Mesendoderm (in vitro differentiated cells): ENCODE results near the gene ATXN2. TPM values are rescaled to one million over a fixed set of nuclear protein-coding genes. Genes with fewer than 3 reads are reported as not detected.
A peak's percentile ranks its signal among the peaks of the same experiment; 100 is the strongest.

ENCODE experiments used
- DNase-seq: peaks from one replicate; pipeline ENCODE4 v3.0.0; 2013
- H2AK5ac ChIP-seq: 2 replicates; pipeline ENCODE4 v1.6.1; 2013; ENCODE audit warnings: low read length, inconsistent platforms
- H2BK120ac ChIP-seq: 2 replicates; pipeline ENCODE4 v1.6.1; 2013; ENCODE audit warnings: low read depth, mild to moderate bottlenecking, low read length, moderate library complexity, mixed read lengths
- H2BK15ac ChIP-seq: replicated peaks from 2 replicates; pipeline ENCODE4 v1.6.1; 2013; ENCODE audit warnings: low read depth, mild to moderate bottlenecking, moderate library complexity
- H2BK5ac ChIP-seq: 2 replicates; pipeline ENCODE4 v1.6.1; 2013; ENCODE audit warnings: low read length, inconsistent platforms
- H3K18ac ChIP-seq: 2 replicates; pipeline ENCODE4 v1.6.1; 2013; ENCODE audit warnings: mild to moderate bottlenecking, low read length, mixed read lengths
- H3K23ac ChIP-seq: one replicate; pipeline ENCODE4 v1.6.1; 2013; ENCODE audit warnings: low read length
- H3K27ac ChIP-seq: 2 replicates; pipeline ENCODE4 v1.5.1; 2013; ENCODE audit warnings: low read depth, mild to moderate bottlenecking, inconsistent platforms, low read length, moderate library complexity
- H3K27me3 ChIP-seq: 2 replicates; pipeline ENCODE4 v1.6.1; 2013; ENCODE audit warnings: low read length, control low read depth, mild to moderate bottlenecking, inconsistent platforms; ENCODE audit not compliant: insufficient read depth, poor library complexity
- H3K36me3 ChIP-seq: 2 replicates; pipeline ENCODE4 v1.6.1; 2013; ENCODE audit warnings: low read length, inconsistent platforms; ENCODE audit not compliant: control insufficient read depth, insufficient read depth
- H3K4ac ChIP-seq: one replicate; pipeline ENCODE4 v1.6.1; 2013; ENCODE audit warnings: low read depth, mild to moderate bottlenecking, low read length, moderate library complexity
- H3K4me1 ChIP-seq: 2 replicates; pipeline ENCODE4 v1.6.1; 2013; ENCODE audit warnings: low read depth, low read length, inconsistent platforms; ENCODE audit not compliant: control insufficient read depth
- H3K4me2 ChIP-seq: 2 replicates; pipeline ENCODE4 v1.6.1; 2013; ENCODE audit warnings: low read length
- H3K4me3 ChIP-seq: 2 replicates; pipeline ENCODE4 v1.5.1; 2013; ENCODE audit warnings: mild to moderate bottlenecking, low read length
- H3K56ac ChIP-seq: one replicate; pipeline ENCODE4 v1.6.1; 2013; ENCODE audit warnings: low read length
- H3K79me1 ChIP-seq: 2 replicates; pipeline ENCODE4 v1.6.1; 2013; ENCODE audit warnings: low read length, inconsistent platforms
- H3K79me2 ChIP-seq: 2 replicates; pipeline ENCODE4 v1.6.1; 2013; ENCODE audit warnings: mild to moderate bottlenecking, low read length; ENCODE audit not compliant: control insufficient read depth, insufficient read depth
- H3K9ac ChIP-seq: 2 replicates; pipeline ENCODE4 v1.6.1; 2013; ENCODE audit warnings: low read length, inconsistent platforms
- H4K5ac ChIP-seq: one replicate; pipeline ENCODE4 v1.6.1; 2013; ENCODE audit warnings: low read length
- H4K8ac ChIP-seq: one replicate; pipeline ENCODE4 v1.6.1; 2013; ENCODE audit warnings: low read depth, mild to moderate bottlenecking, control low read depth, low read length, moderate library complexity
- WGBS: extraction: QIAGEN DNeasy Blood & Tissue Kit; methylation state at CpG from one replicate; pipeline ENCODE4 v1.1.7; 2013; ENCODE audit warnings: low lambda C conversion rate, missing lambda C conversion rate; ENCODE audit not compliant: insufficient coverage; ENCODE audit errors: extremely low coverage; 5-methylcytosine and 5-hydroxymethylcytosine counted together
- polyA plus RNA-seq, 2 experiments: library from polyadenylated mRNA; stranded (reverse); fragments of 200-250 nt; gene quantifications; one replicate each; pipeline ENCODE4 v1.2.3, GENCODE V29; 2013

Gene ATXN2
- 37.5 TPM for polyA plus RNA-seq (2013, experiment 1 of 2)
- polyA plus RNA-seq (2013, experiment 2 of 2): 37.8 TPM

GRCh38 chr12:111598637-111599452 lies at the start of gene ATXN2:
TSS of gene ATXN2 (minus strand) at chr12:111599315. CDS start at chr12:111599034, 281 bp downstream.
- no CpG with 5 or more reads among the region's 119 CpGs for WGBS
- peak within 1 kb of the TSS; percentile 99 for H3K27ac ChIP-seq
- no peak within 1 kb of the TSS for H2BK15ac ChIP-seq
- H3K4ac ChIP-seq: peak within 1 kb of the TSS; percentile 94
- H3K27me3 ChIP-seq: no peaks in the 10 kb centered on the region
- no peaks in the 10 kb centered on the region for H3K36me3 ChIP-seq
- peak within 1 kb of the TSS; percentile 22 for H2AK5ac ChIP-seq
- no peaks in the 10 kb centered on the region for H3K4me1 ChIP-seq
- peaks cover 2% of the 10 kb centered on the region for H3K79me1 ChIP-seq
- peak within 1 kb of the TSS; percentile 45 for H3K23ac ChIP-seq
- peak within 1 kb of the TSS; percentile 96 for H2BK120ac ChIP-seq
- peak within 1 kb of the TSS; percentile 96 for H3K9ac ChIP-seq
- peak within 1 kb of the TSS; percentile 99 for H3K4me2 ChIP-seq
- peak within 1 kb of the TSS; percentile 99 for H3K18ac ChIP-seq
- peak within 1 kb of the TSS; percentile 56 for H4K5ac ChIP-seq
- peaks cover 38% of the 10 kb centered on the region for H3K79me2 ChIP-seq
- peak within 1 kb of the TSS; percentile 78 for H4K8ac ChIP-seq
- DNase-seq: no peak
- peak within 1 kb of the TSS; percentile 97 for H3K4me3 ChIP-seq
- H3K56ac ChIP-seq: peak within 1 kb of the TSS; percentile 99
- H2BK5ac ChIP-seq: peak within 1 kb of the TSS; percentile 100

- Histone ChIP-seq H3K56ac (no peak overlapping the region), H3K18ac (no peak overlapping the region), H3K9ac (no peak overlapping the region), H3K27me3 (no peaks in the 10 kb centered on the region), H3K36me3 (peaks cover 10% of the 10 kb centered on the region), H2BK15ac (no peak overlapping the region), H3K79me2 (no peaks in the 10 kb centered on the region), H3K4me2 (no peak overlapping the region), H3K27ac (no peak overlapping the region), H3K4me3 (no peak overlapping the region), H3K4ac (no peak overlapping the region), H3K79me1 (no peaks in the 10 kb centered on the region), H2AK5ac (no peak overlapping the region), H3K4me1 (no peaks in the 10 kb centered on the region), H3K23ac (no peak overlapping the region), H4K5ac (no peak overlapping the region), H4K8ac (no peak overlapping the region), H2BK120ac (no peak overlapping the region), H2BK5ac (no peak overlapping the region)
- DNase-seq: peak; percentile 17
- no CpG with 5 or more reads among the region's 5 CpGs for WGBS
Observed at GRCh38 chr12:111645433-111645832, 46.3 kb upstream of the ATXN2 start.

- no peak overlapping the region for H3K4ac ChIP-seq
- no peak overlapping the region for H4K5ac ChIP-seq
- H3K27me3 ChIP-seq: no peaks in the 10 kb centered on the region
- no peak overlapping the region for H2BK5ac ChIP-seq
- no peak for DNase-seq
- H3K18ac ChIP-seq: no peak overlapping the region
- no peaks in the 10 kb centered on the region for H3K4me1 ChIP-seq
- H3K56ac ChIP-seq: no peak overlapping the region
- no CpG with 5 or more reads among the region's 3 CpGs for WGBS
- H3K79me2 ChIP-seq: no peaks in the 10 kb centered on the region
- no peak overlapping the region for H2AK5ac ChIP-seq
- H3K27ac ChIP-seq: no peak overlapping the region
- no peaks in the 10 kb centered on the region for H3K79me1 ChIP-seq
- H3K4me3 ChIP-seq: no peak overlapping the region
- H3K23ac ChIP-seq: no peak overlapping the region
- no peak overlapping the region for H3K9ac ChIP-seq
- H3K36me3 ChIP-seq: peaks cover 8% of the 10 kb centered on the region
- H4K8ac ChIP-seq: no peak overlapping the region
- H3K4me2 ChIP-seq: no peak overlapping the region
- no peak overlapping the region for H2BK120ac ChIP-seq
- no peak overlapping the region for H2BK15ac ChIP-seq
Observed at GRCh38 chr12:111643427-111643826, 44.3 kb upstream of the ATXN2 start.

- Histone ChIP-seq H2BK5ac (no peak overlapping the region), H3K4me1 (no peaks in the 10 kb centered on the region), H3K23ac (no peak overlapping the region), H3K4me3 (no peak overlapping the region), H2BK15ac (no peak overlapping the region), H3K4ac (no peak overlapping the region), H3K18ac (no peak overlapping the region), H4K5ac (no peak overlapping the region), H3K79me1 (no peaks in the 10 kb centered on the region), H4K8ac (no peak overlapping the region), H3K79me2 (no peaks in the 10 kb centered on the region), H3K36me3 (peaks cover 8% of the 10 kb centered on the region), H3K56ac (no peak overlapping the region), H2BK120ac (no peak overlapping the region), H3K9ac (no peak overlapping the region), H2AK5ac (no peak overlapping the region), H3K27me3 (no peaks in the 10 kb centered on the region), H3K27ac (no peak overlapping the region), H3K4me2 (no peak overlapping the region)
- WGBS: no CpG with 5 or more reads among the region's 4 CpGs
- no peak for DNase-seq
Observed at GRCh38 chr12:111642681-111643426, 43.7 kb upstream of the ATXN2 start.

GRCh38 chr12:111640506-111640905 lies 41.4 kb upstream of the ATXN2 start:
- H3K36me3 ChIP-seq: peaks cover 5% of the 10 kb centered on the region
- H2BK120ac ChIP-seq: no peak overlapping the region
- no peak overlapping the region for H2BK5ac ChIP-seq
- H2AK5ac ChIP-seq: no peak overlapping the region
- no peak overlapping the region for H3K4me3 ChIP-seq
- no peak overlapping the region for H3K27ac ChIP-seq
- DNase-seq: no peak
- no peak overlapping the region for H4K5ac ChIP-seq
- no peaks in the 10 kb centered on the region for H3K79me1 ChIP-seq
- no peaks in the 10 kb centered on the region for H3K27me3 ChIP-seq
- H3K56ac ChIP-seq: no peak overlapping the region
- no peak overlapping the region for H3K4ac ChIP-seq
- H3K18ac ChIP-seq: no peak overlapping the region
- H3K9ac ChIP-seq: no peak overlapping the region
- H3K23ac ChIP-seq: no peak overlapping the region
- H3K79me2 ChIP-seq: no peaks in the 10 kb centered on the region
- peaks cover 5% of the 10 kb centered on the region for H3K4me1 ChIP-seq
- H4K8ac ChIP-seq: no peak overlapping the region
- H3K4me2 ChIP-seq: no peak overlapping the region
- no CpG with 5 or more reads among the region's 5 CpGs for WGBS
- no peak overlapping the region for H2BK15ac ChIP-seq
